ENCODE data around the gene OPTC. TPM values are rescaled to one million over a fixed set of nuclear protein-coding genes. Genes with fewer than 3 reads are reported as not detected.

OPTC gene
- total RNA-seq, 2 donors from 2014 or later = 0.26 to 0.42 TPM

DNA sequence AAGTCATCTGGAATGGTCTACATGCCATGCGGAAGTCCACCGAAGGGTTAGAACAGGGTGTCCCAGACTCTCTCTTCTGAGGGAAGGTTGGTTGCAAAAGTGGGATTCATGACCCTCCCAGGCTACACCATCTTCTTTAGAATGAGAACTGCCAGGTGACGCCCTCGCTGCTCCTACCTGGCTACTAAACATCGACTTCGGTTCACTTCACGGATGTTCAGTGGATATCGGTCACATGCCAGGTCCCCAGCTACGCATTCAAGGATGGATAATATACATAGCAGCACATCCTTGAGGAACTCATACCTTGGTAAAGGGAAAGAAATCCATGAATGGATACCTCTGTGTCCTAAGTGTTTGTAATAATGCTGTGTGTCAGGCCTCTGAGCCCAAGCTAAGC is 3.3 kb upstream of the OPTC start:
- peaks cover 6% of the 10 kb centered on the region for H3K27me3 Mint-ChIP-seq (ENCODE audit: insufficient read depth)
- TF ChIP-seq, protein P1, sequence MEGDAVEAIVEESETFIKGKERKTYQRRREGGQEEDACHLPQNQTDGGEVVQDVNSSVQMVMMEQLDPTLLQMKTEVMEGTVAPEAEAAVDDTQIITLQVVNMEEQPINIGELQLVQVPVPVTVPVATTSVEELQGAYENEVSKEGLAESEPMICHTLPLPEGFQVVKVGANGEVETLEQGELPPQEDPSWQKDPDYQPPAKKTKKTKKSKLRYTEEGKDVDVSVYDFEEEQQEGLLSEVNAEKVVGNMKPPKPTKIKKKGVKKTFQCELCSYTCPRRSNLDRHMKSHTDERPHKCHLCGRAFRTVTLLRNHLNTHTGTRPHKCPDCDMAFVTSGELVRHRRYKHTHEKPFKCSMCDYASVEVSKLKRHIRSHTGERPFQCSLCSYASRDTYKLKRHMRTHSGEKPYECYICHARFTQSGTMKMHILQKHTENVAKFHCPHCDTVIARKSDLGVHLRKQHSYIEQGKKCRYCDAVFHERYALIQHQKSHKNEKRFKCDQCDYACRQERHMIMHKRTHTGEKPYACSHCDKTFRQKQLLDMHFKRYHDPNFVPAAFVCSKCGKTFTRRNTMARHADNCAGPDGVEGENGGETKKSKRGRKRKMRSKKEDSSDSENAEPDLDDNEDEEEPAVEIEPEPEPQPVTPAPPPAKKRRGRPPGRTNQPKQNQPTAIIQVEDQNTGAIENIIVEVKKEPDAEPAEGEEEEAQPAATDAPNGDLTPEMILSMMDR (conservative IDR thresholded peaks at IDR 0.05) = no peak
- 97 to 100% methylated on average over 9 of the region's 9 CpGs for WGBS, 2 experiments (ENCODE audit: insufficient coverage in 1 of 2, insufficient read length in 1 of 2)

DNA sequence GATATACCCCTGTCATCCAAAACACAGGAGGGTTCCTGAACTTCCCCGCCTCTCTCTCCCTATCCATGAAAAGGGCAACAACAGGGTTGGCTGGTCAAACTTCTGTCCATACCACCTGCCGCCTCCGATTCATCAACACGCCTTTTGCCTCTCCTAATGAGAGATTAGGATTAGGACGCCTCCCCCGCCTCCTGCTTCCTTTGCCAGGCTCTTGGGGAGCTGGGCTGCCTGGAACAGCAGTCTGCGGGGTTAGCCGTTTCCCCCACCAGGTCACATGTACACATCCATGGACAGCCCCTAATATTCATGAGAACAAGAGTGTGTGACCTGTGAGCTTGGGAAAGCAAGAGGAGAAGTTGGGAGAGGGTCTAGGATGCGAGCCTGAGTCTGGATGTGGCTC is 2.3 kb upstream of the OPTC start:
- DNase-seq = peak; percentile 72
- Mint-ChIP-seq H3K4me3 (no peak overlapping the region), H3K9me3 (no peaks in the 10 kb centered on the region), H3K27me3 (ENCODE audit: insufficient read depth) (peaks cover 6% of the 10 kb centered on the region), H3K27ac (no peak overlapping the region), H3K36me3 (ENCODE audit: low read depth) (no peaks in the 10 kb centered on the region), H3K4me1 (peaks cover 28% of the 10 kb centered on the region)
- Histone ChIP-seq H3K27me3 (ENCODE audit: control insufficient read depth, insufficient read depth, low read length, poor library complexity, severe bottlenecking) (no peaks in the 10 kb centered on the region), H3K4me1 (ENCODE audit: control insufficient read depth, insufficient read depth, low read length) (no peaks in the 10 kb centered on the region), H3K27ac (ENCODE audit: low read depth, low read length) (no peak overlapping the region), H3K36me3 (ENCODE audit: control insufficient read depth, insufficient read depth, low read length) (no peaks in the 10 kb centered on the region), H3K9ac (ENCODE audit: extremely low read depth, low read length, poor library complexity, severe bottlenecking) (no peak overlapping the region), H3K9me3 (ENCODE audit: control insufficient read depth, low read length) (no peaks in the 10 kb centered on the region), H3K4me3 (ENCODE audit: low read length) (no peak overlapping the region)
- WGBS, 2 experiments (ENCODE audit: insufficient coverage in 1 of 2, insufficient read length in 1 of 2) = 64 to 71% methylated on average over 4 to 9 of the region's 9 CpGs
- TF ChIP-seq, protein P1 (conservative IDR thresholded peaks at IDR 0.05) = no peak

More for the DNA sequence above, 3.3 kb upstream of the OPTC start:
- H3K4me3 Mint-ChIP-seq = no peak overlapping the region
- H3K27ac Mint-ChIP-seq = no peak overlapping the region
- Histone ChIP-seq H3K36me3 (ENCODE audit: control insufficient read depth, insufficient read depth, low read length) (no peaks in the 10 kb centered on the region), H3K4me1 (ENCODE audit: control insufficient read depth, insufficient read depth, low read length) (no peaks in the 10 kb centered on the region), H3K4me3 (ENCODE audit: low read length) (no peak overlapping the region), H3K27ac (ENCODE audit: low read depth, low read length) (no peak overlapping the region), H3K9ac (ENCODE audit: extremely low read depth, low read length, poor library complexity, severe bottlenecking) (no peak overlapping the region), H3K27me3 (ENCODE audit: control insufficient read depth, insufficient read depth, low read length, poor library complexity, severe bottlenecking) (no peaks in the 10 kb centered on the region), H3K9me3 (ENCODE audit: control insufficient read depth, low read length) (no peaks in the 10 kb centered on the region)
- peaks cover 28% of the 10 kb centered on the region for H3K4me1 Mint-ChIP-seq
- H3K36me3 Mint-ChIP-seq (ENCODE audit: low read depth) = no peaks in the 10 kb centered on the region
- no peak for DNase-seq
- H3K9me3 Mint-ChIP-seq = no peaks in the 10 kb centered on the region

DNA sequence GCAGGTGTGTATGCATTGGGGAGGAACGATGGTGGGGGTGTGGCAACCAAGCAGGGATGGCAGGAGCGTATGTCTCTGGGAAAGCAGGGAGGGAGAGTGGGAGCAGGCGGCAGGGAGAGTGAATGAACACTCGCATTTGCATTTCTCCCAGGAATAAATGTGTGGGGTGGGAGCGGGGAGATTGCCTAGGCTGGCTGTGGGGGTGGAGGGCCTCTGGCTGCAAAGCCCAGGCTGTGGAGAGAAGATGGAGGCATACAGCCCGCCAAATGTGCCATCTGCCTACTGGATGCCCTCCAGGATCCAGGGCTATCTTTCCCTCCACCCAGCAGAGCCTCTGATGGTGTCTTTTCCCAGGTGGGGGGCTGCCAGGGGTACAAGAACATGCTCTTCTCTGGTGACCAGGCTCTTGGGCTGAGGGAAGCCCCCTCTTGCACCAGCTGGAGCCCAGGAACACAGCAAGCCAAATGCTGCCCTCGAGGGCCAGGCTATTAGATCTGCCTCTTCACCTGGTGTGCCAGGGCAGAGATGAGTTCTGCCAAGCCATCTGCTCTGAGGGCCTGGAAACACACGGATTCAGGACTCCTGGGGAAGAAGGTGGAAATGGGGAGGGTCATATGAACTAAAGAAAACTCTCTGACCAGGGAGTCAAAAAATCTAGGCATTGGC is 1.7 kb upstream of the OPTC start:
- DNase-seq = no peak
- WGBS, 2 experiments (ENCODE audit: insufficient coverage in 1 of 2, insufficient read length in 1 of 2) = 61 to 77% methylated on average over 4 to 8 of the region's 8 CpGs

More for the DNA sequence above, 1.7 kb upstream of the OPTC start:
- peaks cover 23% of the 10 kb centered on the region for H3K4me1 Mint-ChIP-seq
- no peak overlapping the region for H3K27ac Mint-ChIP-seq
- no peaks in the 10 kb centered on the region for H3K36me3 ChIP-seq (ENCODE audit: control insufficient read depth, insufficient read depth, low read length)
- H3K4me1 ChIP-seq (ENCODE audit: control insufficient read depth, insufficient read depth, low read length) = no peaks in the 10 kb centered on the region
- H3K9ac ChIP-seq (ENCODE audit: extremely low read depth, low read length, poor library complexity, severe bottlenecking) = no peak overlapping the region
- TF ChIP-seq, protein P1 (conservative IDR thresholded peaks at IDR 0.05) = no peak
- H3K4me3 Mint-ChIP-seq = no peak overlapping the region
- peaks cover 6% of the 10 kb centered on the region for H3K27me3 Mint-ChIP-seq (ENCODE audit: insufficient read depth)
- no peaks in the 10 kb centered on the region for H3K27me3 ChIP-seq (ENCODE audit: control insufficient read depth, insufficient read depth, low read length, poor library complexity, severe bottlenecking)
- no peaks in the 10 kb centered on the region for H3K9me3 ChIP-seq (ENCODE audit: control insufficient read depth, low read length)
- H3K27ac ChIP-seq (ENCODE audit: low read depth, low read length) = no peak overlapping the region
- H3K36me3 Mint-ChIP-seq (ENCODE audit: low read depth) = no peaks in the 10 kb centered on the region
- no peak overlapping the region for H3K4me3 ChIP-seq (ENCODE audit: low read length)
- H3K9me3 Mint-ChIP-seq = no peaks in the 10 kb centered on the region
